Activated effector memory CD4-positive, alpha-beta T cell treated with anti-CD3 and anti-CD28 coated beads, Interleukin-2, amount 50 U/mL, for 16 hours (primary cell): ENCODE results near the gene C11orf86.
"Not testable (repeated sequence)": the region's sequence is repeated elsewhere in the genome, so short reads cannot be mapped to it uniquely, and the experiment has no call there.

Experiments
- DNase-seq: peaks from one replicate; pipeline ENCODE4 v3.0.0-alpha.2; 2020

The C11orf86 gene

DNA sequence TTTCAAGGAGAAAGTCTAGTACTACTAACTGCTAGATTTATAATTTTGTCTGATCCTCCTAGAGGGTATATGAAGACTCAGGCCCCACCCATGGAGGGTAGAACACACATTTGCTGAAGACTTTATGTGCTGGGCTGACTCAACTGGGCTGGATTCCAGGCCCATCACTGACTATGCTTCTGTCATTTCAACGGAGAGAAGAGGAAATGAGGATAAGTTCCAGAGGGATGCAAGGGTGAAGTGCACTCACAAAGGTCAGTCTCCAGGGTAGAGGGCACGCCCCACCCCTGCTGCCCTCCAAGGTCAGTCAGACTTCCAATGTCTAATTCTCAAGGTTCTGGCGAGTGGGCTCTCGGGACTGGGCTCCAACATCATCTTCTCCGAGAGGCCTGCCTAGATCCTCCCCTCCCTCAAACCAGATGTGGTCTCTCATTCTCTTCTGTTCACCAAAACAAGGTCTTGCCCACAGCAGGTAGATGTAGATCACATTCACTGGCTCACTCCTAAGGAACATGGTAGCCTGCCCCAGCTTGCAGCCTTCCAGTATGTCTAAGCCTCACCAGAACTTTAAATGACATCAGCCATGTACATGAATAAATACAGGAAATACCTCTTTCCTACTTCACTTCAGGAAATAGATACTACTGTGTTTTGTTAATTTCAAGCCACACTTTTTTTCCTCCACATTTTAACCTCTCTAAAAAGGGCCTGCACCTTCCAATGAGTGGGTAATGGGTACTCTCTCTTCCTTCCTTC lies 7.3 kb upstream of the C11orf86 start:
- no peak for DNase-seq

DNA sequence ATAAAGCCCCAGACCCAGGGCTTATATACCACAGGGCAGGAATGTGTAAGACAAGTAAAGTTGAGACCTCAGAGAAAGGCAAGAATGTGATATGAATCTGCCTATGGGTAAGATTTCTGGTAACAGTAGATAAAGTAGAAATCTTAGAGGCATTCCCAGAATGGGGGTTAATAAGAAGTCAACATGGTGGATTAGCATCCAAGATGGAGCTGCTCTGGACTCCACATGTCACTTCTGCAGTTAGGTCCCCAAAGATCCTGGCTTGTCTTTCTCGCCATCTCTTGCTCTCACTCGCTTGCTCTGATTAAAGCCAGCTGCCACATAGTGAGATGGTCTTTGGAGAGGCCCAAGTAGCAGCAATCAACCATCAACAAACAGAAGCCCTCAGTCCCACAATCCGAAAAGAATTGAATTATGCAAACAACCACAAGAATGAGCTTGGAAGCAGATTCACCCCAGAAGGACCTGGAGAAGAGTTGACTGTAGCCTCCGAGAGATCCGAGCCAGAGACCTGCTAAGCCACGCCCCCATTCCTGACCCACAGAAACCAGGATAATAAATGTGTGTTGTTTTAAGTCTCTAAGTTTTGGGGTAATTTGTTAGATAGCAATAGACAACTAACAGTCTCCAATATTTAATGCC lies 5.4 kb upstream of the C11orf86 start:
- DNase-seq, result no peak

DNA sequence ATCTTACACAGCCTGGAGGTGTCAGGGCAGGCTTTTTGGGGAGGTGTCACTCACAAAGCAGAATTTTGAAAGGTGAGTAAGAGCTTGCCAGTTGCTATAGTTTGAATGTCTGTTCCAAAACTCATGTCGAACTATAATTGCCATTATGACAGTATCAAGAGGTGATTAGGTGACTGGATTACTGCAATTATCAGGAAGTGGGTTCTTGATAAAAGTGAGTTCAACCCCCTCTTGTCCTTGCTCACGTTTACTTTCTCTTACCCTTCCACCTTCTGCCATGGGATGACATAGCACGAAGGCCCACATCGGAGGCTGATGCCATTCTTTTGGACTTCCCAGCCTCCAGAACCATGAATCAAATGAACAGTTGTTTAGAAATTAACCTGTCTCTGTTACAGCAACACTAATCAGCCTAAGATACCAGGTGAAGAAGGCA lies 4.7 kb upstream of the C11orf86 start:
- DNase-seq, result no peak

DNA sequence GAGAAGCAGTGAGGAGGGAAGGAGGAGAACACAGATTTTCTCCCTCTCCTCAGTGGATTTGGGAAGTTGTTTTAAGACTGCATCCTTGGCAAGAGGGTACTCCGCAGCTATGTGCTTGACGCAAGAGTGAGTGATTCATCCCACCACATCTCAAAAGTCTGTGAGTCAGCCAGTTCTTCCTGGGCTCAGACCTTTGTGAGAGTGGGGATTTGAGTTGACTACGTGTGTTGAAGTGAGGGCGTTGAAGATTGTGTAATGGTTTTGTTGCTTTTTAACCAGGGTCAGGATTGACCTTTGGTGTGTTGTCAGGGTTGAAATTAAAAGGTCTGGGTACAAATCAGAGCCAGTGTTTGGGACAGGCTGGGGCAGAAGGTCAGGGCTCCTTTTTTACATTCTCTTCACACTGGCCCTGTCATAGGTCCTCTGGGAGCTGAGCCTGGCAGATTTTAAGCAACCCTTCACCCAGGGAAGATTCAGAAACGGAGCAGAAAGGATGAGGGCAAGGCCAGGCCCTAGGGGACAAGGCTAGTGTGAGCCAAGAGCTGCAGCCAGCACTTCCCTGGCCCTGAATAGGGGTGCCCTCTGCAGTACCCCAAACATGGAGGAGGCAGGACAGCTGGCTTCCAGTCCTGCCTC lies 4.2 kb upstream of the C11orf86 start:
- DNase-seq, result no peak

DNA sequence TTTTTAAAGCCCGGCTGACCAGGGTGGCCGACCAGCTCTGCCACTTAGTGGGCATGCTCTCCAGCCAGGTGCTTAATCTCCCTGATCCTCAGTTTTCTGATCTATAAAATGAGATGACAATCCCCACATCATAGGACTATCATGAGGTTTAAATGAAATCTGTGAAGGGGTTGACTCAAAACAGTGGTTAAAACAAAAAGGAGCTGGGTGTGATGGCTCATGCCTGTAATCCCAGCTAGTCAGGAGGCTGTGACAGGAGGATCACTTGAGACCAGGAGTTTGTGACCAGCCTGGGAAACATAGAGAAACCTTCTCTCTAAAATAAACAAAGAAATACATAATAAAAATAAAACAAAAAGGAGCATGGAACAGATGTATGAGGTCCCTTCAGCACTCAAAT lies 3.6 kb upstream of the C11orf86 start:
- no peak for DNase-seq

DNA sequence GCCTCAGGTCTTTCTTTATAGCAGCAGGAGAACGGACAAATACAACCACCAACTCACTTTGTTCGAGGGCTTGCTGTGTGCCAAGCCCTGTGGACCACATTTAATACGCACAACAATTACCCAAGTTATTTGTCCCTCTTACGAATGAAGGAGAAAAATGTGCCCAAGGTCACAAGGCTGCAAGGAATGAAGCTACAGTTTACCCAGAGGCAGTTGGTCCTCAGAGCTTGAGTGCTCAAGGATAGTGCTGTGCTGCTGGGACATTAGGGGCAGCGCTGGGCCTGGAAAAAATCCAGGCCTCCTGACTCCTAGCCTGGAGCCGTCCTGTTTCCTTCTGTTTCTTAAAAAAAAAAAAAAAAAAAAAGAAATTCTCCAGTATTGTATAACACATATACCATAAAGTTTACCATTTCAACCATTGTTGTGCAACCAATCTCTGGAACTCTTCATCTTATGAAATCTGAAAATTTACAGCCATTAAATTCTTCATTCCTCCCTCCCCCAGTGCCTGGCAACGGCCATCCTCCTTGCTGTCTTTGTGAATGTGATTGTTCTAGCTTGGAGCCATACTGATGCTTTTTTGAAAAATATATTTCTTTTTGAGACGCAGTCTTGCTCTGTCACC lies 1.0 kb upstream of the C11orf86 start:
- no peak for DNase-seq

DNA sequence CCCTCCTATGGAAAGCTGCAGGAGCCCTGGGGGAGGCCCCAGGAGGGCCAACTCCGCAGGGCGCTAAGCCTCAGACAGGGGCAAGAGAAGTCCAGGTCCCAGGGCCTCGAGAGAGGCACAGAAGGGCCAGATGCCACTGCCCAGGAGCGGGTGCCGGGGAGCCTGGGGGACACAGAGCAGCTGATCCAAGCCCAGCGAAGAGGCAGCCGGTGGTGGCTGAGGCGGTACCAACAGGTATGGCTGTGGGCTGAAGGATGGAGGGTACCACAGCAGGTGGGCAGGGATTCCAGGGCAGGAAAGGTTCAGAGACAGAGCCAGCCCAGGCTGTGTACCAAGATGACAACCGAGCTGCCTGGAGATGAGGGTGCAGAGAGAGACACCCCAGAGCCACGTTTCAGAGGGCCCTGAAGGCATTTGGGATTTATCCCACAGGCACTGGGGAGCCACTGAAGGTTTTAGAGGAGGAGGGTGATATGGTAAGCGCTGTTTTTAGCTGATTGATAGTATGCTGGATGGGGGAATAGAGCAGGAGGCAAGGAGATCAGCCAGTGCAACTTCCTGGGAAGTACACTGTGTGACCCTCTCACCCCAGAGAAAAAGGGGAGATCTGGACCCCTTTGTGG lies 412 bp downstream of the C11orf86 start:
- no peak for DNase-seq

DNA sequence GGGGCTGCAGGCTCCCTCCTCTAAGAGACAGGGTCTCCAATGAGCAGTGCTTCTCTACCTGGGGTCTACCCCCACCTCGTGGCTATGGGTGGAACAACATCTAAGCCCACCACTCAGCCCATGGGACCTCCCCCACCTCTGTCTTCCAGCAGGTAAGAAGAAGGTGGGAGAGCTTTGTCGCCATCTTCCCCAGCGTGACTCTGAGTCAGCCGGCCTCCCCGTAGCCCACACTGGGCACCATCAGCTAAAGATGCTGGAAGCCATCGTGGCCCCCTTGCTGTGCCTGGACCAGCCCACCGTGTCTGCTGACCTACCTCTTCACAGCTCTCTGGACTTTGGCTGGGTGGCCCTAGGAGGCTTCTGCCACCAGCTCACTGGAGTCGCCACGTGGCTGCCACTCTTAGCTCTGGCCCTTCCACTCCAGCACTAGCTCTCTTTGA lies 944 bp downstream of the C11orf86 start:
- DNase-seq, result peak; percentile 68

DNA sequence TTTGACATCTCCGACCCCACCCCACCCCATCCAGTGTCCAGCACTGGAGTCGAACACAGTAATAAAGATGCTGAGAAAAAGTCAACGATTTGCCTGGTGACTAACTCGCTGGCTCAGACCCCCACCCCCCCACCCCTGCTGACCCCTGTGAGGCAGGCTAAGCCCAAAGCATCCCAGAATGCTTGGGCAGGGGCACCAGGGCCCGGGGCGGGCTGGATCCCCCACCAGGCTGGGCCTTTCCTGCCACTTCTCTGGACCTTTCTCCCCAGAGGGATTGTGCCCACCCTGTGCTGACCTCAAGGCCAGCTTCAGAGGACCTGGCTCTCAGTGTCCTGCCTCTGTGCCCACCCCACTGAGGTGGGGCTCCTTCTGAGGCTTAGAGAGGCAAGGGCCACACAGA lies 1.8 kb downstream of the C11orf86 start:
- DNase-seq, result no peak

DNA sequence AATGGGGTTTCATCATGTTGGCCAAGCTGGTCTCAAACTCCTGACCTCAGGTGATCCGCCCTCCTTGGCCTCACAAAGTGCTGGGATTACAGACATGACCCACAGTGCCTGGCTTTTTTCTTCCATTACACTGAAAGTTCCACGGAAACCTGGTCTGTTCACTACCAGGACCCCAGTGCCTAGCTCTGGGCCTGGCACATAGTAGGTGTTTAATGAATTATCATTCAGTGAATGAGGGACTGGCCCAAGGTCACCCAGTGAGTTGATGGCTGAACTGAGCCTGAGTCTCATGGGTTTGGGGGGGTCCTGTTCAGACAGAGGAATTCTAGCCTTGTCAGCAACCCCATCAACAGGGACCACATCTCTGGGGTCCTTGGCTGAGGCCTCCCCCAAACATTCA lies 3.1 kb downstream of the C11orf86 start:
- DNase-seq, result no peak

DNA sequence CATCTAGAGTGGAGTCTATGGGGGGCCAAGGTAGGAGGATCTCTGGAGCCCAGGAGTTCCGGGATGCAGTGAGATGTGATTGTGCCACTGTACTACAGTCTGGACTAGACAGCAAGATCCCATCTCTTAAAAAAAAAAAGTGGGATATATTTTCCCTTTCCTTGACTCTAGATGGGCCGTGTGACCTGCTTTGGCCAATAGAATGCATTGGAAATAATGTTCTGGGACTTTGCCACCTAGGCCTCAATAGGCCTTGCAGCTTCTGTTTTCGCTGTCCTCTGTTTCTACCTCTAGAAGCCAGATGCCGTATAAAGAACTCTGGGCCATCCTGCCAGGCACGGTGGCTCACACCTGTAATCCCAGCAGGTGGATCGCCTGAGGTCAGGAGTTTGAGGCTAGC lies 3.6 kb downstream of the C11orf86 start:
- DNase-seq, result no peak

DNA sequence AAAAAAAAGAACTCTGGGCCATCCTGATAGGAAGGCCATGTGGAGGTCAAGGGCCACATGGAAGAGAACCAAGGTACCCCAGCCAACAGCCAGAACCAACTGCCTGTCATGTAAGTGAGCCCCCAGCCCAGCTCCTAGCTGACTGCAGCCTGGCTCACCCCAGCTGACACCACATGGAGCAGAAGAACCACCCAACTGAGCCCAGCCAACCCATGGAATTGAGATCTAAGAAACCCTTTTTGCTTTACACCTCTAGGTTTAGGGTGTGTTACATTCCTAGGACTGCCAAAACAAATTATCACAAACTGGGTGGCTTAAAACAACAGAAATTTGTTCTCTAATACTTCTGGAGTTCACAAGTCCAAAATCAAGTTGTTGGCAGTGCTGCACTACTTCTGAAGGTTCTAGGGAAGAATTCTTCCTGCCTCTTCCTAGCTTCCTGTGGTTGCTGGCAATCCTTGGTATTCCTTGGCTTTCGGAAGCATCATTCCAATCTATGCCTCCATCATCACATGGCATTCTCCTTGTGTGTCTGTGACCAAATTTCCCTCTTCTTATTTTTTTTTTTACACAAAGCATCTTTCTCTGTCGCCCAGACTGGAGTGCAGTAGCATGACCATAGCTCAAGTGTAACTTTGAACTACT lies 4.4 kb downstream of the C11orf86 start:
- DNase-seq, result no peak

DNA sequence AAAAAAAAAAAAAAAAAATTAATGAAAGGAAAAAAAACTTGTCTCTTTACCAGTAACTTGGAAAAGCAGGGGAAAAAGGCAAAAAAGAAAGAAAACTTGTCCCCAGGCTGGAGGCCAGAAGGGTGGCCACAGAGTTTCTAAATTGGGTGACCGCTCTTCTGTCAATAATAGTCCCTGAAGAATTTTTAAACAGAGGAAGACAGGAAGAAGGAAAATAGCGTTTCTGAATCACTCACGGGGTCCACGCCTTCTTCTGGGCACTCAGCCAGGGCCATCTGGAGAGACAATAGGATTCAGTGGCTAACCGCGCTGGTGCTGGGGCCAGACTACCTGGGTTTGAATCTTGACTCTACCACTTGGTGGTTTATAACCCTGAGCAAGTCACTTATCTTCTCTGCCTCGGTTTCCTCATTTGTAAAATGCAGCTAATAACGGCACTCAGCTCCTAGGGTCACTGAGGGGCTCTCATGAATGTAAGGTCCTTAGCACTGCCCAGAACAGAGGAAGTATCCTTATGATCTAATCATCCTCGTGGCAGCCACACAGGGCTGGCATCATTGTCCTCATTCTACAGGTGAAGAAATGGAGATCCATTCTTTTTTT lies 7.0 kb downstream of the C11orf86 start:
- DNase-seq, result no peak

DNA sequence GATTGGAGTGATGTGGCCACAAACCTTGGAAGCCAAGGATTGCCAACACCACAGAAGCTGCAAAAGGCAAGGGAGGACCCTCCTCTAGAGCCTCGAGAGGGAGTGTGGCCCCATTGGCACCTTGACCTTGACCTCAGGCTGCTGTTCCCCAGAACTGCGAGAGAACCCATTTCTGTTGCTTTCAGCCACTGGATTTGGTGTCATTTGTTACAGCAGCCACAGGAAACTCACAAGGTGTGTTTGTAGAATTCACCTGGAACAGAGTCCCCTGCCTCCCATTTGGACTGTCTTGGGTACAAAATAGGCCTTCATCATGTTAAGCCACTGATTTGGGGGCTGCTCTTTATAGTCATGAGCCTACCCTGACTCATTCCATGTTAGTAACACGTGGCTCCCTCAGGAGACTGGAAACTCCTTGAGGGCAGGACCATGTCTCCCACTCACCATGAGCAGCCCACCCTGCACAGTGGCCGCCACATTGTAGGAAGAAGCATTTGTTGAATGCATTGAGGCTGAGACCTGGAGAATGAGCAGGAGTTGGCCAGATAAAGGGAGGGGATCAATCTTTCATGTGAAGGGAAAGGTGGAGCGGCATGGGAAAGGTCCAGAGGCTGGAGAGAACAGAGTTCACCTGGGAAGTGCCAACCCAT lies 8.3 kb downstream of the C11orf86 start:
- no peak for DNase-seq

DNA sequence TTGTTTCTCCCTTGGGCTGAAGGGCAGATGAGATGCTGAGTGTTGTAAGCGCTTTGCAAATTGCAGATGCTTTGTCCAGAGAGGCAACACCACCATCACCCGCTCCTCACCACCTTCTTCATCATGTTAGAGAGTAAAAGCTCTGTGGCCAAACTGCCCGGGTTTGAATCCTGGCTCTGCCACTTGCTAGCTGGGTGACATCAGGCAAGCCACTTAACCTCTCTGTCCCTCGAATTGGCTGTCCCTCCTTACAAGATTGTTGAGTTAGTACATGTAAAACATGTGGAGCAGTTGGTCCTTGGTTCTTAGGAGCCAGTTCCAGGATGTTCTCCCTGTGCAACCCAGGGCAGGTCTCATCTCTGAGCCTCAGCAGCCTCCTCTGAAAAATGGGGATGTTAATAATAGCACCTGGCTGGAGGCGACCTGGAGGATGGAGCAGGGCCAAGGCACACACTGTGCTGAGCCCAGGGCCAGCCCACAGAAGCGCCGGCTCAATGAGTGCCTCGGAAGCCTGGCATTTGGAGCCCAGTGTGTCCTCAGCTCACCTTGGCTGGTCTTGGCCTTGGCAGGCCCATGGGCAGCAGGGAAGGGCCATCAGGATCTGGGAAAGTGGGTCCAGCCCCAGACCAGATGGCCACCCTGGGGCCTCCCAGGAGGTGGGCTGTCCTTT lies 10.5 kb downstream of the C11orf86 start:
- DNase-seq, result no peak

DNA sequence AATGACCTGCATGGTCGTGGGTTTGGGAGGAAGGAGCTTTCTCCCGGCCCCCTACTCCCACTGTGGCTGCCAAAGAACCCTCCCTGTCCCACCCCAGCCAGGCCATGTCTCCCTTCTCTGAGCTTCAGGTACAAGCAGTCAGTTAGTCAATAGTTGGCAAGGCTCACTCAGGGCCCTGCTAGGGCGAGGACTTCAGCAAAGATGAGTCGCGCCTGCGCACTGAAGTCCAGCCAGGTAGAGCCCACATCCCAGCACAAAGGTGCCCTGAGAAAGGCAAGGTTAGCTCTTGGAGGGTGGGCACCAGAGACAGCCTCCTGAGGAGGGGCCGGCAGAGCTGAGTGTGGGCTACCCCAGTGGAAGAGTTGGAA lies 11.1 kb downstream of the C11orf86 start:
- DNase-seq, result no peak

DNA sequence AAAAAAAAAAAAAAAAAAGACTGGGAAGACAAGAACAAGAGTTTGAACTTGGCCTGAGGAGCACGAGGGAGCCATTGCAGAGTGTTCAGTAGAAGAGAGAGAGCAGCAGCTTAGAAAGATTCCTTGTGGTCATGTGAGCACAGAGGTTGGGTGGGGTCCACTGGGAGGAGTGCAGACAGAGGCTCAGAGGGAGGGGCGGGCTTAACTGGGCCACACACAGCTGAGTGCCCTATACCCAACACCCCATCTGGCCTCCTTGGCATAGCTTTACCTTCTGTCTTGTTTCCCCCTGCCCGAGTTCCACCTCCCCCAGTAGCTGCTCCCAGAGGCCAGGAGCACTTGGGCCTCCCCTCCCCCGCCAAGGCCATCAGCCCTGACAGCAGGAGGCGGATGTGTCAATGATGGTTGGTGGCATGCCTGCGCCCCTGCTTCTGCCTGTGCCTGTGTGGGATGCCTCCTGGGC lies 12.1 kb downstream of the C11orf86 start:
- DNase-seq, result no peak

DNA sequence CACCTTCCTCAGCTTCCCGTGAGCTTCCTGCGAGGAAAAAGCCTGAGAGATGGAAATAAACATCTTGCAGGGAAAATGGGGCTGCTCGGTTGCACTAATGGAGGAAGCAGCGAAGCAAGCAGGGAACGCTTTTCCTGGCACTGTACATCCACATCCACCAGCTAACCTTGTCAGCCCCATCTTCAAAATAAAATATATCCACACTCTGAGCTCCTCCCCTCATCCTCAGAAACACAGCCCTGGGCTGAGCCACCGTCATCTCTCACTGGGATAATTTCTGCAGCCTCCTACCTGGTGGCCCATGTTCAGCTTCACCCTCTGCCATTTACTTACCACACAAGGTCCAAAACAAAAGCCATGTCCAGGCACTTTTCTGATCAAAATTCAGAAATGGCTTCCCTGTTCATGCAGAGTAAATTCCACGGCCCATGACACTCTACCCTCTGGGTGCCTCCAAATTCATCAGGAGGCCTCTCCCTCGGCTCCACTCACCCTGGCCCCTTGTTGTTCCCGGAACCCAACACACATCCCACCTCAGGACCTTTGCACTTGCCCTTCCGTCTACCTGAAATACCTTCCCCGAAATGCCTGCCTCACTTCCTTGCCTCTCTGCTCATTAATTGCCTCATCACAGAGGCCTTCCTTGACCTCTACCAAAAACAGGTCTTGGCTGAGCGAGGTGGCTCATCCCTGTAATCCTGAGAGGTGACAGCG lies 13.0 kb downstream of the C11orf86 start:
- no peak for DNase-seq

DNA sequence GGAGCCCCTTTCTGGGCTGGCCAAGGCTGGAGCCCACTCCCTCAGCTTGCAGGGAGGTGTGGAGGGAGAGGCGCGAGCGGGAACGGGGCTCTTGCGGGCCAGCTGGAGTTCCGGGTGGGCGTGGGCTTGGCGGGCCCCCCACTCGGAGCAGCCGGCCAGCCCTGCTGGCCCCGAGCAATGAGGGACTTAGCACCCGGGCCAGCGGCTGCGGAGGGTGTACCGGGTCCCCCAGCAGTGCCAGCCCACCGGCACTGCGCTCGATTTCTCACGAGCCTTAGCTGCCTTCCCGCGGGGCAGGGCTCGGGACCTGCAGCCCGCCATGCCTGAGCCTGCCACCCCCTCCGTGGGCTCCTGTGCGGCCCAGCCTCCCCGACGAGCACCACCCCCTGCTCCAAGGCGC lies 13.6 kb downstream of the C11orf86 start:
- DNase-seq, result not testable (repeated sequence)

DNA sequence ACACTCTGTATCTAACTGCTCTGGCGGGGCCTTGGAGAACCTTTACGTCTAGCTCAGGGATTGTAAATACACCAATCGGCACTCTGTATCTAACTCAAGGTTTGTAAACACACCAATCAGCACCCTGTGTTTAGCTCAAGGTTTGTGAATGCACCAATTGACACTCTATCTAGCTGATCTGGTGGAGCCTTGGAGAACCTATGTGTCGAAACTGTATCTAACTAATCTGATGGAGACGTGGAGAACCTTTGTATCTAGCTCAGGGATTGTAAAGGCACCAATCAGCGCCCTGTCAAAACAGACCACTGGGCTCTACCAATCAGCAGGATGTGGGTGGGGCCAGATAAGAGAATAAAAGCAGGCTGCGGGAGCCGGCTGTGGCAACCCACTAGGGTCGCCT lies 14.3 kb downstream of the C11orf86 start:
- not testable (repeated sequence) for DNase-seq
